Measurements from ENCODE around the gene NOTCH2.

NOTCH2 gene

GRCh38 chr1:119866451-119866850, 203.0 kb downstream of the NOTCH2 start:
- no peaks in the 10 kb centered on the region for H3K27me3 ChIP-seq (replicated peaks; ENCODE audit: insufficient read depth, low read length)
- H3K9me3 ChIP-seq (replicated peaks; ENCODE audit: insufficient read depth, low read length), result no peaks in the 10 kb centered on the region
- H3K36me3 ChIP-seq (replicated peaks; ENCODE audit: insufficient read depth, low read length), result no peaks in the 10 kb centered on the region
- H3K27ac ChIP-seq (ENCODE audit: low read length), result no peak overlapping the region
- H3K4me3 ChIP-seq (ENCODE audit: low read length), result no peak overlapping the region
- H2AFZ ChIP-seq (ENCODE audit: low read length), result no peak overlapping the region
- no peak for DNase-seq
- H3K79me2 ChIP-seq (ENCODE audit: low read length), result no peaks in the 10 kb centered on the region
- H3K9ac ChIP-seq (ENCODE audit: low read length), result no peak overlapping the region
- no peaks in the 10 kb centered on the region for H3F3A ChIP-seq (ENCODE audit: insufficient read depth, low read length)
- H3K4me1 ChIP-seq (ENCODE audit: low read length), result peaks cover 6% of the 10 kb centered on the region; the same call in 1 of the 2 replicates
- no peaks in the 10 kb centered on the region for H3K9me2 ChIP-seq (replicated peaks; ENCODE audit: insufficient read depth, low read length)
- H3K4me2 ChIP-seq (ENCODE audit: low read depth, low read length), result no peak overlapping the region
- TF ChIP-seq EZH2 (optimal IDR thresholded peaks at IDR 0.05; ENCODE audit: low read depth, low read length), result no peak
- no peak for TF ChIP-seq CTCF (IDR thresholded peaks at IDR 0.05; ENCODE audit: low read length)
- TF ChIP-seq EZH2phosphoT487 (IDR thresholded peaks at IDR 0.05; ENCODE audit: low read length), result no peak
- H4K20me1 ChIP-seq (ENCODE audit: insufficient read depth, low read length), result no peaks in the 10 kb centered on the region

- H3K4me3 ChIP-seq (ENCODE audit: low read length), result no peak overlapping the region
- H2AFZ ChIP-seq (ENCODE audit: low read length), result no peak overlapping the region
- peaks cover 6% of the 10 kb centered on the region; the same call in 1 of the 2 replicates for H3K4me1 ChIP-seq (ENCODE audit: low read length)
- no peaks in the 10 kb centered on the region for H3K9me3 ChIP-seq (replicated peaks; ENCODE audit: insufficient read depth, low read length)
- no peak for TF ChIP-seq CTCF (IDR thresholded peaks at IDR 0.05; ENCODE audit: low read length)
- TF ChIP-seq EZH2 (optimal IDR thresholded peaks at IDR 0.05; ENCODE audit: low read depth, low read length), result no peak
- no peak for TF ChIP-seq EZH2phosphoT487 (IDR thresholded peaks at IDR 0.05; ENCODE audit: low read length)
- H3K4me2 ChIP-seq (ENCODE audit: low read depth, low read length), result no peak overlapping the region
- no peaks in the 10 kb centered on the region for H3K79me2 ChIP-seq (ENCODE audit: low read length)
- DNase-seq, result no peak
- no peaks in the 10 kb centered on the region for H4K20me1 ChIP-seq (ENCODE audit: insufficient read depth, low read length)
- H3F3A ChIP-seq (ENCODE audit: insufficient read depth, low read length), result no peaks in the 10 kb centered on the region
- H3K27me3 ChIP-seq (replicated peaks; ENCODE audit: insufficient read depth, low read length), result no peaks in the 10 kb centered on the region
- no peaks in the 10 kb centered on the region for H3K9me2 ChIP-seq (replicated peaks; ENCODE audit: insufficient read depth, low read length)
- no peak overlapping the region for H3K9ac ChIP-seq (ENCODE audit: low read length)
- no peaks in the 10 kb centered on the region for H3K36me3 ChIP-seq (replicated peaks; ENCODE audit: insufficient read depth, low read length)
- H3K27ac ChIP-seq (ENCODE audit: low read length), result no peak overlapping the region
These were observed 203.8 kb downstream of the NOTCH2 start for GRCh38 chr1:119865627-119866026.

- Histone ChIP-seq H3K9ac (ENCODE audit: low read length) (no peak overlapping the region), H3K27ac (ENCODE audit: low read length) (no peak overlapping the region), H3K9me3 (replicated peaks; ENCODE audit: insufficient read depth, low read length) (no peaks in the 10 kb centered on the region), H3K4me3 (ENCODE audit: low read length) (no peak overlapping the region), H3K4me2 (ENCODE audit: low read depth, low read length) (no peak overlapping the region), H2AFZ (ENCODE audit: low read length) (no peak overlapping the region), H3K36me3 (replicated peaks; ENCODE audit: insufficient read depth, low read length) (no peaks in the 10 kb centered on the region), H3K4me1 (ENCODE audit: low read length) (peaks cover 3% of the 10 kb centered on the region; the same call in 1 of the 2 replicates), H3K27me3 (replicated peaks; ENCODE audit: insufficient read depth, low read length) (no peaks in the 10 kb centered on the region), H3F3A (ENCODE audit: insufficient read depth, low read length) (no peaks in the 10 kb centered on the region), H3K9me2 (replicated peaks; ENCODE audit: insufficient read depth, low read length) (no peaks in the 10 kb centered on the region), H4K20me1 (ENCODE audit: insufficient read depth, low read length) (no peaks in the 10 kb centered on the region), H3K79me2 (ENCODE audit: low read length) (no peaks in the 10 kb centered on the region)
- no peak for DNase-seq
- TF ChIP-seq EZH2 (optimal IDR thresholded peaks at IDR 0.05; ENCODE audit: low read depth, low read length) (no peak), CTCF (IDR thresholded peaks at IDR 0.05; ENCODE audit: low read length) (no peak), EZH2phosphoT487 (IDR thresholded peaks at IDR 0.05; ENCODE audit: low read length) (no peak)
These were observed 207.2 kb downstream of the NOTCH2 start for GRCh38 chr1:119862276-119862675.
